ENCODE data around the gene FAM114A2.
A peak's percentile ranks its signal among the peaks of the same experiment; 100 is the strongest.

The FAM114A2 gene

GRCh38 chr5:154010660-154011059 is 28.1 kb downstream of the FAM114A2 start:
- peak; percentile 1 for DNase-seq (ENCODE audit: low read depth)
- Histone ChIP-seq H3K9me3 (ENCODE audit: control insufficient read depth, low read length) (no peaks in the 10 kb centered on the region), H3K27me3 (replicated peaks; ENCODE audit: control insufficient read depth, insufficient read depth, low read length) (no peaks in the 10 kb centered on the region), H3K4me1 (ENCODE audit: control insufficient read depth, insufficient read depth, low read length) (peaks cover 11% of the 10 kb centered on the region), H3K9ac (ENCODE audit: low read length) (no peak overlapping the region), H3K4me3 (ENCODE audit: low read length) (no peak overlapping the region), H3K36me3 (ENCODE audit: control insufficient read depth, insufficient read depth, low read length, severe bottlenecking) (peaks cover 28% of the 10 kb centered on the region)

- Histone ChIP-seq H3K4me3 (ENCODE audit: low read length) (no peak overlapping the region), H3K27me3 (replicated peaks; ENCODE audit: control insufficient read depth, insufficient read depth, low read length) (no peaks in the 10 kb centered on the region), H3K36me3 (ENCODE audit: control insufficient read depth, insufficient read depth, low read length, severe bottlenecking) (peaks cover 23% of the 10 kb centered on the region), H3K4me1 (ENCODE audit: control insufficient read depth, insufficient read depth, low read length) (peaks cover 14% of the 10 kb centered on the region), H3K9me3 (ENCODE audit: control insufficient read depth, low read length) (no peaks in the 10 kb centered on the region), H3K9ac (ENCODE audit: low read length) (no peak overlapping the region)
- no peak for DNase-seq (ENCODE audit: low read depth)
Measured at GRCh38 chr5:154005648-154006047, 33.1 kb downstream of the FAM114A2 start.

- peaks cover 44% of the 10 kb centered on the region for H3K36me3 ChIP-seq (ENCODE audit: control insufficient read depth, insufficient read depth, low read length, severe bottlenecking)
- no peak overlapping the region for H3K9ac ChIP-seq (ENCODE audit: low read length)
- peaks cover 8% of the 10 kb centered on the region for H3K4me1 ChIP-seq (ENCODE audit: control insufficient read depth, insufficient read depth, low read length)
- DNase-seq (ENCODE audit: low read depth): no peak
- H3K9me3 ChIP-seq (ENCODE audit: control insufficient read depth, low read length): no peaks in the 10 kb centered on the region
- no peaks in the 10 kb centered on the region for H3K27me3 ChIP-seq (replicated peaks; ENCODE audit: control insufficient read depth, insufficient read depth, low read length)
- H3K4me3 ChIP-seq (ENCODE audit: low read length): no peak overlapping the region
Measured at GRCh38 chr5:154002511-154003020, 36.1 kb downstream of the FAM114A2 start.

- DNase-seq (ENCODE audit: low read depth): no peak
Measured at GRCh38 chr5:154002093-154002492, 36.6 kb downstream of the FAM114A2 start.

GRCh38 chr5:154000703-154001102 is 38.0 kb downstream of the FAM114A2 start:
- Histone ChIP-seq H3K27me3 (replicated peaks; ENCODE audit: control insufficient read depth, insufficient read depth, low read length) (no peaks in the 10 kb centered on the region), H3K36me3 (ENCODE audit: control insufficient read depth, insufficient read depth, low read length, severe bottlenecking) (peaks cover 46% of the 10 kb centered on the region), H3K9me3 (ENCODE audit: control insufficient read depth, low read length) (no peaks in the 10 kb centered on the region), H3K4me3 (ENCODE audit: low read length) (no peak overlapping the region), H3K4me1 (ENCODE audit: control insufficient read depth, insufficient read depth, low read length) (peaks cover 8% of the 10 kb centered on the region), H3K9ac (ENCODE audit: low read length) (no peak overlapping the region)
- no peak for DNase-seq (ENCODE audit: low read depth)

More at GRCh38 chr5:154002093-154002492, 36.6 kb downstream of the FAM114A2 start:
- H3K9ac ChIP-seq (ENCODE audit: low read length): no peak overlapping the region
- H3K4me1 ChIP-seq (ENCODE audit: control insufficient read depth, insufficient read depth, low read length): peaks cover 8% of the 10 kb centered on the region
- no peaks in the 10 kb centered on the region for H3K9me3 ChIP-seq (ENCODE audit: control insufficient read depth, low read length)
- H3K27me3 ChIP-seq (replicated peaks; ENCODE audit: control insufficient read depth, insufficient read depth, low read length): no peaks in the 10 kb centered on the region
- no peak overlapping the region for H3K4me3 ChIP-seq (ENCODE audit: low read length)
- peaks cover 45% of the 10 kb centered on the region for H3K36me3 ChIP-seq (ENCODE audit: control insufficient read depth, insufficient read depth, low read length, severe bottlenecking)

- no peaks in the 10 kb centered on the region for H3K9me3 ChIP-seq (ENCODE audit: control insufficient read depth, low read length)
- H3K9ac ChIP-seq (ENCODE audit: low read length): no peak overlapping the region
- peaks cover 8% of the 10 kb centered on the region for H3K4me1 ChIP-seq (ENCODE audit: control insufficient read depth, insufficient read depth, low read length)
- H3K4me3 ChIP-seq (ENCODE audit: low read length): no peak overlapping the region
- DNase-seq (ENCODE audit: low read depth): no peak
- no peaks in the 10 kb centered on the region for H3K27me3 ChIP-seq (replicated peaks; ENCODE audit: control insufficient read depth, insufficient read depth, low read length)
- H3K36me3 ChIP-seq (ENCODE audit: control insufficient read depth, insufficient read depth, low read length, severe bottlenecking): peaks cover 48% of the 10 kb centered on the region
Measured at GRCh38 chr5:153999995-154000394, 38.7 kb downstream of the FAM114A2 start.

- no peak overlapping the region for H3K4me3 ChIP-seq (ENCODE audit: low read length)
- no peaks in the 10 kb centered on the region for H3K9me3 ChIP-seq (ENCODE audit: control insufficient read depth, low read length)
- peaks cover 8% of the 10 kb centered on the region for H3K4me1 ChIP-seq (ENCODE audit: control insufficient read depth, insufficient read depth, low read length)
- H3K27me3 ChIP-seq (replicated peaks; ENCODE audit: control insufficient read depth, insufficient read depth, low read length): no peaks in the 10 kb centered on the region
- no peak overlapping the region for H3K9ac ChIP-seq (ENCODE audit: low read length)
- peaks cover 58% of the 10 kb centered on the region for H3K36me3 ChIP-seq (ENCODE audit: control insufficient read depth, insufficient read depth, low read length, severe bottlenecking)
- DNase-seq (ENCODE audit: low read depth): no peak
Measured at GRCh38 chr5:153998768-153999167, 39.9 kb downstream of the FAM114A2 start.

GRCh38 chr5:153998010-153998409 is 40.7 kb downstream of the FAM114A2 start:
- Histone ChIP-seq H3K4me3 (ENCODE audit: low read length) (no peak overlapping the region), H3K27me3 (replicated peaks; ENCODE audit: control insufficient read depth, insufficient read depth, low read length) (no peaks in the 10 kb centered on the region), H3K4me1 (ENCODE audit: control insufficient read depth, insufficient read depth, low read length) (peaks cover 8% of the 10 kb centered on the region), H3K9me3 (ENCODE audit: control insufficient read depth, low read length) (no peaks in the 10 kb centered on the region), H3K36me3 (ENCODE audit: control insufficient read depth, insufficient read depth, low read length, severe bottlenecking) (peaks cover 58% of the 10 kb centered on the region), H3K9ac (ENCODE audit: low read length) (no peak overlapping the region)
- DNase-seq (ENCODE audit: low read depth): no peak

- no peak for DNase-seq (ENCODE audit: low read depth)
- H3K9ac ChIP-seq (ENCODE audit: low read length): no peak overlapping the region
- H3K4me3 ChIP-seq (ENCODE audit: low read length): no peak overlapping the region
- H3K9me3 ChIP-seq (ENCODE audit: control insufficient read depth, low read length): no peaks in the 10 kb centered on the region
- peaks cover 16% of the 10 kb centered on the region for H3K4me1 ChIP-seq (ENCODE audit: control insufficient read depth, insufficient read depth, low read length)
- H3K36me3 ChIP-seq (ENCODE audit: control insufficient read depth, insufficient read depth, low read length, severe bottlenecking): peaks cover 23% of the 10 kb centered on the region
- no peaks in the 10 kb centered on the region for H3K27me3 ChIP-seq (replicated peaks; ENCODE audit: control insufficient read depth, insufficient read depth, low read length)
Measured at GRCh38 chr5:153991168-153991567, 47.5 kb downstream of the FAM114A2 start.

- peaks cover 12% of the 10 kb centered on the region for H3K36me3 ChIP-seq (ENCODE audit: control insufficient read depth, insufficient read depth, low read length, severe bottlenecking)
- no peak overlapping the region for H3K9ac ChIP-seq (ENCODE audit: low read length)
- H3K9me3 ChIP-seq (ENCODE audit: control insufficient read depth, low read length): no peaks in the 10 kb centered on the region
- no peaks in the 10 kb centered on the region for H3K27me3 ChIP-seq (replicated peaks; ENCODE audit: control insufficient read depth, insufficient read depth, low read length)
- DNase-seq (ENCODE audit: low read depth): no peak
- peaks cover 16% of the 10 kb centered on the region for H3K4me1 ChIP-seq (ENCODE audit: control insufficient read depth, insufficient read depth, low read length)
- H3K4me3 ChIP-seq (ENCODE audit: low read length): no peak overlapping the region
Measured at GRCh38 chr5:153988510-153988909, 50.2 kb downstream of the FAM114A2 start.

GRCh38 chr5:153987301-153987700 is 51.4 kb downstream of the FAM114A2 start:
- no peak for DNase-seq (ENCODE audit: low read depth)
- Histone ChIP-seq H3K4me3 (ENCODE audit: low read length) (no peak overlapping the region), H3K9me3 (ENCODE audit: control insufficient read depth, low read length) (no peaks in the 10 kb centered on the region), H3K27me3 (replicated peaks; ENCODE audit: control insufficient read depth, insufficient read depth, low read length) (no peaks in the 10 kb centered on the region), H3K36me3 (ENCODE audit: control insufficient read depth, insufficient read depth, low read length, severe bottlenecking) (peaks cover 4% of the 10 kb centered on the region), H3K4me1 (ENCODE audit: control insufficient read depth, insufficient read depth, low read length) (peaks cover 16% of the 10 kb centered on the region), H3K9ac (ENCODE audit: low read length) (no peak overlapping the region)

GRCh38 chr5:153985498-153985897 is 53.2 kb downstream of the FAM114A2 start:
- DNase-seq (ENCODE audit: low read depth): no peak
- H3K27me3 ChIP-seq (replicated peaks; ENCODE audit: control insufficient read depth, insufficient read depth, low read length): no peaks in the 10 kb centered on the region
- no peak overlapping the region for H3K9ac ChIP-seq (ENCODE audit: low read length)
- H3K9me3 ChIP-seq (ENCODE audit: control insufficient read depth, low read length): no peaks in the 10 kb centered on the region
- H3K4me1 ChIP-seq (ENCODE audit: control insufficient read depth, insufficient read depth, low read length): peaks cover 16% of the 10 kb centered on the region
- H3K4me3 ChIP-seq (ENCODE audit: low read length): no peak overlapping the region
- no peaks in the 10 kb centered on the region for H3K36me3 ChIP-seq (ENCODE audit: control insufficient read depth, insufficient read depth, low read length, severe bottlenecking)

All from adipocyte (in vitro differentiated cells).